ENCODE measurements around the gene FAM184A.
A peak's percentile ranks its signal among the peaks of the same experiment; 100 is the strongest.

Gene FAM184A

DNA sequence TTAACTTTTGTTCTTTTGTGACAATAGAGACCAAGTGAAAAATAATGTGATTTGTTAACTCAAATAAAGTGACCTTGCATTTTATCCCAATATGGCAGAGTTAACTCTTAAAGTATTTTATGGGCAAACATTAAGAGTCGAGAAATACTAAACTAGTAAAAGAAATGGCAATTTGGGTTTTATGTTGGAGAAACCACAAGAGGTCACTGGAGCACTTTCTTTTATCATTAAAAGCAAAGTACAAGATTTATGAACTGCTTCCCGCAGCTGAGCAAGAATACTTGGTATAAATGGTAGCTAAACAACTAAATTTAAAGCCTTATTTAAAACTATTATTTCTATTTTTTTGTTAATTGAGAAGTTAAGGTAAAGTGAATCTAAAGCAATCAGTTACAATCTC is 110.0 kb downstream of the FAM184A start:
- DNase-seq (ENCODE audit: low read depth): no peak

- DNase-seq (ENCODE audit: low read depth): no peak
These were observed 111.2 kb downstream of the FAM184A start for GRCh38 chr6:118967239-118967638.

- no peak for DNase-seq (ENCODE audit: low read depth)
These were observed 112.6 kb downstream of the FAM184A start for GRCh38 chr6:118965843-118966370.

DNA sequence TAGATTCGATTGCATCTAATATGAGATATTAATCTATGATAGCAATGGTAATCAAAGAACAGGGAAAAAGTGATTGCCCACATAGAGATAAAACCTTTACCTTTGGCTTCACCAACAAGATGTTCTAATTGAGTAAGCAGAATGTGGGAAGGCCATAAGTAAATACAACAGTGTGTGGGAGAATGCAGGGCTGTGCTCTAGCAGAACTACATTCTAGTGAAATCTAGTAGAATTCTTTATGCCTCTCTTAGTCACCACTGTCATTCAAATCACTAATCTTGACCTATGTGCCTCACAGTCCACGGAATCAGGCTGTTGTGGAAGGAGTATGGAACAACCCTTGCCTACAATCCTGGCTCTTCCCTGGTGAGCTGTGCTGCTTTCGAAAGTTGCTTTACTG is 113.1 kb downstream of the FAM184A start:
- DNase-seq (ENCODE audit: low read depth): no peak

GRCh38 chr6:118963003-118963402 is 115.5 kb downstream of the FAM184A start:
- no peak for DNase-seq (ENCODE audit: low read depth)

- no peak for DNase-seq (ENCODE audit: low read depth)
These were observed 118.6 kb downstream of the FAM184A start for GRCh38 chr6:118959903-118960302.

- DNase-seq (ENCODE audit: low read depth): no peak
These were observed 125.1 kb downstream of the FAM184A start for GRCh38 chr6:118953391-118953790.

- no peak for DNase-seq (ENCODE audit: low read depth)
These were observed 125.8 kb downstream of the FAM184A start for GRCh38 chr6:118952683-118953082.

- no peak for DNase-seq (ENCODE audit: low read depth)
These were observed 133.2 kb downstream of the FAM184A start for GRCh38 chr6:118945217-118945616.

DNA sequence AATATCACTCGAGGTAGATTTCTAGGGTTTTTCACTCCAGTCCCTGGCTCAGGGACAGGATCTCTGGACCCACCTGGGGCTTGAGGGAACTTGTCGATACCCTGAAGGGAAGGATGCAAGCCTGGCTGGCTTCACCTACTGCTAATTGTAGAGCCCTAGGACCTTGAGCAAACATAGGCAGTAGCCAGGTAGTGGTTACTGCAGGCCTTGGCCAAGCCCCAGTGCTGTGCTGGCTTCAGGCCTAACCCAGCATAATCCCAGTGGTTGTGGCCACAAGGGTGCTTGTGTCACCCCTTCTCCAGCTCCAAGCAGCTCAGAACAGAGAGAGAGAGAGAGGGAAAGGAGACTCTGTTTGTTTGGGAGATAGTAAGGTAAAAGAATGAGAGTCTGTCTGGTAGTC is 137.7 kb downstream of the FAM184A start:
- DNase-seq (ENCODE audit: low read depth): no peak

DNA sequence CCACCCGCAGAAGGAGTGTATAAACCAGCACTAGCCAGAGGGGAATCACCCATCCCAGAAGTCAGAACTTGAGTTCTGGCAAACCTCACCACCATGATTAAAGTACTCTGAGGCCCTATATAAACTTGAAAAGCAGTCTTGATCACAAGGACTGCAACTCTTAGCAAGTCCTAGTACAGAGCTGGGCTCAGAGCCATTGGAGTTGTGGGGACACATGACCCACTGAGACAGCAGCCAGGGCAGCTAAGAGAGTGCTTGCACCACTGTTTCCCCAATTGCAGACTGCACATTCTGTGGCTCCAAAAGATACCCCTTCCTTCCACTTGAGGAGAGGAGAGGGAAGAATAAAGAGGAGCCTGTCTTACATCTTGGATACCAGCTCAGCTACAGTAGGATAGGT is 138.8 kb downstream of the FAM184A start:
- no peak for DNase-seq (ENCODE audit: low read depth)

DNA sequence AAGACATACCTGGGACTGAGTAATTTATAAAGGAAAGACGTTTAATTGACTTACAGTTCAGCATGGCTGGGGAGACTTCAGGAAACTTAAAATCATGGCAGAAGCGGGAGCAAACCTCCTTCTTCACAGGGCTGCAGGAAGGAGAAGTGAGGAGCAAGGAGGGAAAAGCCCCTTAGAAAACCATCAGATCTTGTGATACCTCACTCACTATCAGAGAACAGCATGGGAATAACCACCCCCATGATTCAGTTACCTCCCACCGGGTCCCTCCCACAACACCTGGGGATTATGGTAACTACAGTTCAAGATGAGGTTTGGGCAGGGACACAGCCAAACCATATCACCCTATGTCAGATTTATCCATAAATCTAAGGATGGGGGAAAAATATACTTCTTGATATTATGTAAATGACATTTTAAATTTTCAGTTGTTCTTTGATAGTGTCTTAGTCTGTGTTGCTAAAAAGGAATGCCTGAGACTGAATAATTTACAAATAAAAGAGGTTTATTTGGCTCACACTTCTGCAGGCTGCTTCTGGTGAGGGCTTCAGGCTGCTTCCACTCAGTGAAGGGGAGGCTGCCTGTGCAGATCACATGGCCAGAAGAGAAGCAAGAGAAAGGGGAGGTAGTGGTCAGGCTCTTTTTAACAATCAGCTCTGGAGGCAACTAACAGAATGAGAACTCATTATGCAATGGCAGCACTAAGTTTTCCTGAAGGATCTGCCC is 142.3 kb downstream of the FAM184A start:
- DNase-seq (ENCODE audit: low read depth): no peak

DNA sequence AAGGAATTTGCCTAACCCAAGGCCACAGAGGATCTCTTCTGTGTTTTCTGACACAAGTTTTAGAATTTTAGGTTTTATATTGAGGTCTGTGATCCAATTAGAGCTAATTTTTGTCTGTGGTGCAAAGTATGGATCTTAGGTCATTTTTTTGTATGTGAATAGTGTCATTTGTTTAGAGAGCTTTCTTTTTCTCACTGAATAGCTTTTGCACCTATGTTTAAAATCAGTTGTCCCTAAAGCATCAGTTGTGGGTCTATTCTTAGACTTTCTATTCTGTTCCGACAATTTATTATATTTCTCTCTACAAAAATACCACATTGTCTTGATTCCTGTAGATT is 143.2 kb downstream of the FAM184A start:
- DNase-seq (ENCODE audit: low read depth): no peak

GRCh38 chr6:118934461-118935330 is 143.8 kb downstream of the FAM184A start, which contains the start of gene MCM9:
TSS of gene MCM9 (minus strand) at chr6:118935159. CDS start at chr6:118931723, 3,436 bp downstream.
- DNase-seq (ENCODE audit: low read depth): peak; percentile 91

DNA sequence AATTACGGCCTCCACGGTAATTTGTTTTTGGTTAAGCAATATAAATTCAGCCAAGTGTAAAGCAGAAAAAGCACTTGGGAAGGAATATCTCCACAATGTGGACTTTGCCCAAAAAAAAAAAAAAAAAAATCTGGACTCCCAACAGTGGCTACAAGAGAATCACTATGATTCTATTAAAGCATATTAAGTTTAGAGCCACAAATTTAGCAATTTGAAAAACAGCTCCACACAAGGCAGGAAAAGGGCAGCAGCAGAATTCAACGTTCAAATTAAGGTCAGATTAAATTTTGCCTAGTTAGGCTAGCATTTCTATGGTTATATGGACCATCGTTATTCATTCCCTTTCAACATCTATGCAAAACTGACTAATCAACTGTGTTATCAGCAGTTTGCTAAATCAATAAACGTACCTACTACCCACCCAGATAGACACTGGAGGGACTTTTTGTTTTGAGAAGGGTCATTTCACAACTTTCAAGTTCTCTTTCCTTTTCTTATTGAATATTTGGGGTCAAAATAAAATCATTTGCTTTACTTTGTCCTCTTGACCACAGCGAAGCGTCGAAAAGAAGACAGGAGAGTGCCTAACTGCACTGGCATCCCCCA is 144.5 kb downstream of the FAM184A start:
- DNase-seq (ENCODE audit: low read depth): no peak

GRCh38 chr6:118932421-118932820 is 146.0 kb downstream of the FAM184A start:
- DNase-seq (ENCODE audit: low read depth): no peak

GRCh38 chr6:118931436-118931835 is 147.0 kb downstream of the FAM184A start:
- no peak for DNase-seq (ENCODE audit: low read depth)

DNA sequence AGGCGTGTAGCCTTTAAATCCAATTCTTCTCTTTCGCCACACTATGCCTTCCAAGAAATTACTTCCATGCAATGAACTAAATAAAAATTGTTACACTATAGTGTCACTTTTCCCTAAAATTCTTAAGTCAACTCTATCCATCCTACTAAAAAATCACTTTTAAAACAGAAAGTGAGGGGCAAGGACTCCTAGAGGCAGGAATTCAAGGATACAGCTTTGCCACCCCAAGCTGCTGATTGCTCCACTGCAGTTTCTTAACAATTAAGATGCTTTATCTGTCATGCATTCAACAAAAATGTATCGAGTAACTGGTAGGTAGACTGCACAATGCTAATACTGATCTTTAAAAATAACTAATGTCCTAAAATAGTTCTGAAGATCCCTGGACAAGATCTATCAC is 147.8 kb downstream of the FAM184A start:
- no peak for DNase-seq (ENCODE audit: low read depth)

DNA sequence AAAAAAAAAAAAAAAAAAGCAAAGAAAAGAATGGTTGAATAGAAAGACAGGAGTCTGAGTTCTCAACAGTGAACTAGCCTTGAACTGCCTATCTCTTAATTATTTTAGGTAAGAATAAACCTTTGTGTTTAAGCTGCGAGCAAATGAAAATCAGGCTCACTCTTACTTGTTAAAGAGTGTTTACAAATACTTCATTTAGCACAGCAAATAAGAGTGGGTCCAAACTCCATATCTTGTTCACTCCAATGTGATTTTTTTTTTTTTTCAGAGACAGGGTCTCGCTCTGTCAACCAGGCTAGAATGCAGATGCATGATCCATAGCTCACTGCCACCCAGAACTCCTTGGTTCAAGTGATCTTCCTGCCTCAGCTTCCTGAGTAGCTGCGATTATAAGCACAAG is 155.4 kb downstream of the FAM184A start:
- no peak for DNase-seq (ENCODE audit: low read depth)

GRCh38 chr6:118921084-118921483 is 157.4 kb downstream of the FAM184A start:
- no peak for DNase-seq (ENCODE audit: low read depth)

DNA sequence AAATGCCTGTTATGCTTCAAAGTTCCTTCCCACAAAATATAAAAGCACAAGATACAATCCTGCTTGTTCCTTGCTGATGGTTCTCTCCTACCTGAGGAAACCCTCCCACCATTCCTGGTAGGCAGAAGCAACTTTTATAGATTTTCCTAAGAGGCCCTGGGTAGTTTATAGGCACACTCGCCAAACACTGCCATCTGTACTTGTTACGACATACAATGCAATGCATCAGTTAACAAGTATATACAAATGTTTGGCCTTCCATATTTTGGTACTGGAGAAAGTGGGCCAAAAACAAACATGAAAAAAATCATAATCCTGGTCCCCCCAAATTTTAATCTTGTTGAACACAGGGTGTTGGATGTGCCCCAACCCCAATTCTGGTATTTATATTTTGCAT is 160.1 kb downstream of the FAM184A start:
- DNase-seq (ENCODE audit: low read depth): no peak

DNA sequence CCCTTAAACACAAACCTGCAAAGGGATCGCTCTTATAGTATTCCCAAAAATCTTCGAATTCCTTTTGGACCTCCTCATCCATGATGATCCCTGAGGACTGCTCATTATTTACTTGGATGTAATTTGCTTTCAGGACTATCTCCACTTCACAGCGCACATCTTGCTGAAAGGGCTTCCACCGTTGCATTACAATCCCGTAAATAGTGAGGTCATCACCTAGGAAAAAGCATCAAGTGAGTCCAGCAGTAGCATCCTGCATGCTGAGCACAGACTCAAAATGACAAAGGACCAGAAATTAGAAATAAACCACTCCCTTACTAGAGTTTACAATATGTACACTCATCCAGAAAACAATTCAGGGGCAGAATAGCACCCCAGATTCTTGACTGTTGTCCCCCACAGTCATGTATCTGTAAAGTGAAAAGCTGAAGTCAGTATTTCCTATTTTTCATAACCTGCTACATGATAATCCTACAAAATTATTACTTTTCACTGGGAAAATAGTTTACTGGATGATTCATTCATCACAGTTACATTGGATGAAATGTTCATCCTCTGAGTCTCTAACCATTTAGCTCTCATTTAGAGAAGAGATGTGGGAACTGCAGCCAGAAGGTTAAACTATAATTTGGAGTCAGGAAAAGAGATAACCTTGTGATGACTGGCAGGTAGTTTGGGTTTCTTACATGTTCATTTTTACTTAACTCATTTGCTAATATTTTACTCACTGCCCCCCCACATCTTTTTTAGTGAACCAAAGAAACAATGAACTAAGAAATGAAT is 160.7 kb downstream of the FAM184A start:
- no peak for DNase-seq (ENCODE audit: low read depth)

Data from activated T-cell treated with anti-CD3 and anti-CD28 coated beads for 48 hours (primary cell).